Mucosa of stomach (tissue), 1 donor: ENCODE data around the gene CDC14B.

Experiments
- H3K27me3 ChIP-seq: one replicate; pipeline ENCODE4 v1.7.0; 2013; ENCODE audit warnings: mild to moderate bottlenecking, low read length; ENCODE audit not compliant: control insufficient read depth, insufficient read depth
- H3K36me3 ChIP-seq: one replicate; pipeline ENCODE4 v1.7.0; 2013; ENCODE audit warnings: low read length; ENCODE audit not compliant: control insufficient read depth, insufficient read depth
- H3K4me1 ChIP-seq: one replicate; pipeline ENCODE4 v1.7.0; 2013; ENCODE audit warnings: mild to moderate bottlenecking, low read length; ENCODE audit not compliant: control insufficient read depth, insufficient read depth
- H3K4me3 ChIP-seq: one replicate; pipeline ENCODE4 v1.7.0; 2013; ENCODE audit warnings: low read length
- H3K9ac ChIP-seq: one replicate; pipeline ENCODE4 v1.7.0; 2013; ENCODE audit warnings: mild to moderate bottlenecking, low read length, moderate library complexity
- H3K9me3 ChIP-seq: one replicate; pipeline ENCODE4 v1.7.0; 2013; ENCODE audit warnings: mild to moderate bottlenecking, low read length, moderate library complexity; ENCODE audit not compliant: control insufficient read depth
- donor health status: Pancreatic carcinoma.

Gene CDC14B

GRCh38 chr9:96566498-96567202, 53.0 kb downstream of the CDC14B start:
- Histone ChIP-seq H3K36me3 (no peaks in the 10 kb centered on the region), H3K4me1 (peaks cover 20% of the 10 kb centered on the region), H3K9me3 (no peaks in the 10 kb centered on the region), H3K27me3 (no peaks in the 10 kb centered on the region), H3K4me3 (peak overlapping the region; percentile 77), H3K9ac (peak overlapping the region; percentile 91)

- Histone ChIP-seq H3K9ac (peak overlapping the region; percentile 91), H3K27me3 (no peaks in the 10 kb centered on the region), H3K4me3 (peak overlapping the region; percentile 77), H3K4me1 (peaks cover 20% of the 10 kb centered on the region), H3K9me3 (no peaks in the 10 kb centered on the region), H3K36me3 (no peaks in the 10 kb centered on the region)
Measured at GRCh38 chr9:96565671-96566497, 53.8 kb downstream of the CDC14B start.

- no peaks in the 10 kb centered on the region for H3K9me3 ChIP-seq
- no peak overlapping the region for H3K9ac ChIP-seq
- H3K27me3 ChIP-seq: no peaks in the 10 kb centered on the region
- H3K36me3 ChIP-seq: no peaks in the 10 kb centered on the region
- no peak overlapping the region for H3K4me3 ChIP-seq
- H3K4me1 ChIP-seq: peaks cover 20% of the 10 kb centered on the region
Measured at GRCh38 chr9:96564217-96564616, 55.4 kb downstream of the CDC14B start.

- Histone ChIP-seq H3K9ac (no peak overlapping the region), H3K27me3 (no peaks in the 10 kb centered on the region), H3K4me3 (no peak overlapping the region), H3K9me3 (no peaks in the 10 kb centered on the region), H3K36me3 (no peaks in the 10 kb centered on the region), H3K4me1 (peaks cover 5% of the 10 kb centered on the region)
Measured at GRCh38 chr9:96559339-96559943, 60.2 kb downstream of the CDC14B start.

- Histone ChIP-seq H3K36me3 (no peaks in the 10 kb centered on the region), H3K4me1 (no peaks in the 10 kb centered on the region), H3K9me3 (no peaks in the 10 kb centered on the region), H3K27me3 (no peaks in the 10 kb centered on the region), H3K9ac (no peak overlapping the region), H3K4me3 (no peak overlapping the region)
Measured at GRCh38 chr9:96557921-96558320, 61.7 kb downstream of the CDC14B start.

- no peaks in the 10 kb centered on the region for H3K36me3 ChIP-seq
- no peak overlapping the region for H3K9ac ChIP-seq
- no peaks in the 10 kb centered on the region for H3K4me1 ChIP-seq
- no peaks in the 10 kb centered on the region for H3K9me3 ChIP-seq
- H3K4me3 ChIP-seq: no peak overlapping the region
- no peaks in the 10 kb centered on the region for H3K27me3 ChIP-seq
Measured at GRCh38 chr9:96556701-96557461, 62.8 kb downstream of the CDC14B start.

GRCh38 chr9:96555567-96556386, 63.9 kb downstream of the CDC14B start:
- H3K4me3 ChIP-seq: no peak overlapping the region
- H3K4me1 ChIP-seq: no peaks in the 10 kb centered on the region
- no peaks in the 10 kb centered on the region for H3K27me3 ChIP-seq
- H3K9me3 ChIP-seq: no peaks in the 10 kb centered on the region
- H3K9ac ChIP-seq: no peak overlapping the region
- H3K36me3 ChIP-seq: no peaks in the 10 kb centered on the region

- no peak overlapping the region for H3K4me3 ChIP-seq
Measured at GRCh38 chr9:96554801-96555566, 64.7 kb downstream of the CDC14B start.

GRCh38 chr9:96554326-96554725, 65.3 kb downstream of the CDC14B start:
- Histone ChIP-seq H3K36me3 (no peaks in the 10 kb centered on the region), H3K27me3 (no peaks in the 10 kb centered on the region), H3K4me3 (no peak overlapping the region), H3K4me1 (no peaks in the 10 kb centered on the region), H3K9me3 (no peaks in the 10 kb centered on the region), H3K9ac (no peak overlapping the region)

More at GRCh38 chr9:96554801-96555566, 64.7 kb downstream of the CDC14B start:
- no peaks in the 10 kb centered on the region for H3K4me1 ChIP-seq
- no peak overlapping the region for H3K9ac ChIP-seq
- no peaks in the 10 kb centered on the region for H3K27me3 ChIP-seq
- no peaks in the 10 kb centered on the region for H3K36me3 ChIP-seq
- no peaks in the 10 kb centered on the region for H3K9me3 ChIP-seq

GRCh38 chr9:96553070-96553469, 66.6 kb downstream of the CDC14B start:
- no peaks in the 10 kb centered on the region for H3K4me1 ChIP-seq
- H3K4me3 ChIP-seq: no peak overlapping the region

More at GRCh38 chr9:96553070-96553469, 66.6 kb downstream of the CDC14B start:
- H3K27me3 ChIP-seq: no peaks in the 10 kb centered on the region
- no peak overlapping the region for H3K9ac ChIP-seq
- no peaks in the 10 kb centered on the region for H3K9me3 ChIP-seq
- no peaks in the 10 kb centered on the region for H3K36me3 ChIP-seq
